Measurements from ENCODE around the gene RTN4IP1.

- TF ChIP-seq CTCF (IDR thresholded peaks at IDR 0.05) (no peak), ZFX (IDR thresholded peaks at IDR 0.05; ENCODE audit: borderline replicate concordance) (no peak)
Observed at GRCh38 chr6:106527117-106527516, 102.2 kb downstream of the RTN4IP1 start.

Data from 22Rv1 (cell line).